Common myeloid progenitor, CD34-positive (primary cell): ENCODE measurements around the gene NFIB.

ENCODE experiments used
- CTCF ChIA-PET: fragments of 350-600 bp; sonication (Branson Sonifier 250); formaldehyde crosslinking; loops from one replicate; lab custom pipeline; 2021; ENCODE audit warnings: antibody characterized with exemption; lab: Charles Lee
- POLR2A ChIA-PET: fragments of 350-600 bp; sonication (Branson Sonifier 250); formaldehyde crosslinking; loops from one replicate; lab custom pipeline; 2021; ENCODE audit warnings: antibody characterized with exemption; lab: Charles Lee
- DNase-seq, 3 donors: peaks; one replicate each; pipeline versions ENCODE4 v3.0.0 to v3.0.0-alpha.2; 2013
- H3K27ac ChIP-seq, 2 experiments: 1 replicate in 1 of 2; 2 replicates in 1 of 2; pipeline ENCODE4 v1.7.0; 2013; ENCODE audit warnings: inconsistent platforms in 2 of 2, low read length in 2 of 2, mild to moderate bottlenecking in 2 of 2, low read depth in 1 of 2, moderate library complexity in 1 of 2; ENCODE audit not compliant: severe bottlenecking in 2 of 2, insufficient read depth in 1 of 2, poor library complexity in 1 of 2
- H3K27me3 ChIP-seq, 5 experiments: replicated peaks in 2 of 5; 1 replicate in 3 of 5; 2 replicates in 2 of 5; pipeline versions ENCODE4 v1.6.1 to v1.7.0; 2013; ENCODE audit warnings: low read length in 4 of 5, mild to moderate bottlenecking in 2 of 5, moderate library complexity in 2 of 5, inconsistent platforms in 1 of 5; ENCODE audit not compliant: insufficient read depth in 5 of 5, control insufficient read depth in 4 of 5
- H3K36me3 ChIP-seq, 4 experiments: 1 replicate in 2 of 4; 2 replicates in 2 of 4; pipeline versions ENCODE4 v1.6.1 to v1.7.0; 2013; ENCODE audit warnings: low read length in 3 of 4, control low read depth in 1 of 4, mild to moderate bottlenecking in 1 of 4; ENCODE audit not compliant: control insufficient read depth in 4 of 4, insufficient read depth in 4 of 4
- H3K4me1 ChIP-seq, 4 experiments: 1 replicate in 3 of 4; 2 replicates in 1 of 4; pipeline versions ENCODE4 v1.6.1 to v1.7.1; 2013; ENCODE audit warnings: low read length in 3 of 4, mild to moderate bottlenecking in 3 of 4, control low read depth in 1 of 4, inconsistent platforms in 1 of 4, moderate library complexity in 1 of 4; ENCODE audit not compliant: control insufficient read depth in 4 of 4, insufficient read depth in 4 of 4; ENCODE audit errors: control extremely low read depth in 1 of 4
- H3K4me3 ChIP-seq, 7 experiments: 1 replicate in 4 of 7; 2 replicates in 3 of 7; pipeline versions ENCODE4 v1.5.1 to v1.7.0; 2013; ENCODE audit warnings: mild to moderate bottlenecking in 7 of 7, low read length in 6 of 7, moderate library complexity in 6 of 7, inconsistent platforms in 2 of 7, low read depth in 2 of 7, control low read depth in 1 of 7; ENCODE audit not compliant: insufficient read depth in 4 of 7, control insufficient read depth in 1 of 7; ENCODE audit errors: extremely low read depth in 1 of 7
- H3K9me3 ChIP-seq, 5 experiments: 1 replicate in 4 of 5; 2 replicates in 1 of 5; pipeline versions ENCODE4 v1.6.1 to v1.7.1; 2013; ENCODE audit warnings: low read length in 4 of 5, mild to moderate bottlenecking in 2 of 5, inconsistent platforms in 1 of 5, low read depth in 1 of 5, moderate library complexity in 1 of 5; ENCODE audit not compliant: control insufficient read depth in 4 of 5, insufficient read depth in 2 of 5; ENCODE audit errors: control extremely low read depth in 1 of 5
- WGBS: methylation state at CpG from one replicate; pipeline ENCODE4 v1.1.5; 2013; ENCODE audit not compliant: insufficient coverage; 5-methylcytosine and 5-hydroxymethylcytosine counted together

The NFIB gene

GRCh38 chr9:14222149-14222835 is 91.6 kb downstream of the NFIB start:
- no CpG with 5 or more reads among the region's 1 CpG for WGBS
- Histone ChIP-seq H3K27me3 (no peaks in the 10 kb centered on the region), H3K27ac (no peak overlapping the region), H3K4me1 (no peaks in the 10 kb centered on the region), H3K9me3 (no peaks in the 10 kb centered on the region), H3K36me3 (no peaks in the 10 kb centered on the region), H3K4me3 (no peak overlapping the region)
- ChIA-PET CTCF (no interaction called here), POLR2A (no interaction called here)
- DNase-seq, result no peak

DNA sequence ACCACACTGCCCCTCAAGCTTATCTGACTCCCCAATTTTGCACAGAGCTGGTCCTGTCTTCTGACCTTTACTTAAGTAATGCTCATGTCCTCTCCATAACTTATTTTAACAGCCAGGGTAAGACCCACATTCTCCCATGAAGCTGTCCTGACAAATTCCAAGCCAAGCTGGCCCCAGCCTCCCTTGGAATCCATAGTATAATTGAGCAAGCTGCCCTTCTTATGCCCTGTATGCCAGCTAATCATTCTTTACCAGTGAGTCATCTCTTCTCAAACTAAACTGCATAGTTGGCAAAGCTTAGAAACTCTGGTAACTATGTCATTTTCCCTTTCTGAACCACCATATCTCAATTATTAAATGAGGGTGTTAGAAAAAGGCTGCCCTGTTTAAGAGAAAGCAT is 92.4 kb downstream of the NFIB start:
- no peaks in the 10 kb centered on the region for H3K4me1 ChIP-seq
- no peaks in the 10 kb centered on the region for H3K27me3 ChIP-seq
- no peak overlapping the region for H3K4me3 ChIP-seq
- no peaks in the 10 kb centered on the region for H3K9me3 ChIP-seq
- POLR2A ChIA-PET, result no interaction called here
- H3K36me3 ChIP-seq, result no peaks in the 10 kb centered on the region
- DNase-seq, result peak in 1 of 3 donors; percentile 13
- CTCF ChIA-PET, result no interaction called here
- no peak overlapping the region for H3K27ac ChIP-seq

DNA sequence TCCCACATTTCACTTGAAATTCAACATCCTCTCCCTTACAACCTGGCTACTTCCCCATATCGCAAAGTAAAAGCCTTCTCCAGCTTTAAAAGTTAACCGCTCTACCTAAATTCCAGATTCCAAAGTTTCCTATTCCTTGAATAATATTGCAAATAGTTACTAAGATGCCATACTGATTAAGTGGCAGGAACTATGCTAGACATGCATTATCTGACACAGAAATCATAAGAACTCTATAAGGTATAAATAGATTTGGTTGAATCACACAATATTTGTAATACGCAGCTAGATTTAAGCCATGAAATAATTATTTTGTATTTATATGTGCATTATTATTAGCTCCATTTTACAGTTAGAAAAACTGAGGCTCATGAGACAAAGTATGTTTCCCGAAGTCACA is 92.8 kb downstream of the NFIB start:
- DNase-seq, result no peak
- POLR2A ChIA-PET, result no interaction called here
- Histone ChIP-seq H3K27ac (no peak overlapping the region), H3K36me3 (no peaks in the 10 kb centered on the region), H3K9me3 (no peaks in the 10 kb centered on the region), H3K4me1 (no peaks in the 10 kb centered on the region), H3K27me3 (no peaks in the 10 kb centered on the region), H3K4me3 (no peak overlapping the region)
- CTCF ChIA-PET, result no interaction called here
- 100% methylated on average over 2 of the region's 4 CpGs for WGBS

GRCh38 chr9:14220256-14220655 is 93.7 kb downstream of the NFIB start:
- Histone ChIP-seq H3K27me3 (no peaks in the 10 kb centered on the region), H3K4me1 (no peaks in the 10 kb centered on the region), H3K9me3 (no peaks in the 10 kb centered on the region), H3K4me3 (no peak overlapping the region), H3K36me3 (no peaks in the 10 kb centered on the region), H3K27ac (no peak overlapping the region)
- ChIA-PET CTCF (no interaction called here), POLR2A (no interaction called here)
- no peak for DNase-seq
- WGBS, result 93% methylated on average over 3 of the region's 3 CpGs

GRCh38 chr9:14219850-14220249 is 94.1 kb downstream of the NFIB start:
- 100% methylated on average over 3 of the region's 4 CpGs for WGBS
- Histone ChIP-seq H3K9me3 (no peaks in the 10 kb centered on the region), H3K4me3 (no peak overlapping the region), H3K27me3 (no peaks in the 10 kb centered on the region), H3K27ac (no peak overlapping the region), H3K4me1 (peaks cover 0 to under 1% (median 0%) of the 10 kb centered on the region in 4 experiments), H3K36me3 (no peaks in the 10 kb centered on the region)
- ChIA-PET POLR2A (no interaction called here), CTCF (no interaction called here)
- DNase-seq, result no peak

DNA sequence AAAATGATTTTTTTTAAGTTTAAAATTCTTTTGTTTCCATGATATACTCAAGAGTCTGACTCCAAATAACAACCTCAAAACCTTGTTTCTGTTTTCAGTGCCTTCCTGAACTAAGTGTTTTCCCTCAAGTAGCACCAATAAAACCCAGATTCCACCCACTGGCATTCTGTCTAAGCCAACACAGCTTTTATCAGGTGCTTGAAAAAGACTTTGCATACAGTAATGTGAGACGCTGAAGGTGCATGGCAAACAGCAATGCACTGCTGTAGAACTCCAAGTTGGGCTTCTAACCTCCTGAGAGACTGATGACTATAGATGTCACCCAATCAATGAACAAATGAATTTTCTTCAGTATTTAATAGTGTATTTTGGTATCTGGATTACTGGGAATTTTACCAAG is 95.7 kb downstream of the NFIB start:
- 100% methylated on average over 1 of the region's 1 CpG for WGBS
- Histone ChIP-seq H3K4me1 (peaks cover 1 to 16% (median 6%) of the 10 kb centered on the region in 4 experiments), H3K9me3 (no peaks in the 10 kb centered on the region), H3K27me3 (no peaks in the 10 kb centered on the region), H3K4me3 (no peak overlapping the region), H3K36me3 (no peaks in the 10 kb centered on the region), H3K27ac (no peak overlapping the region)
- ChIA-PET CTCF (interaction anchor here (0.6 kb wide), 1 partner anchor 138 kb away, joined by 3 read pairs; no protein-coding TSS in a partner anchor), POLR2A (no interaction called here)
- DNase-seq, result no peak

DNA sequence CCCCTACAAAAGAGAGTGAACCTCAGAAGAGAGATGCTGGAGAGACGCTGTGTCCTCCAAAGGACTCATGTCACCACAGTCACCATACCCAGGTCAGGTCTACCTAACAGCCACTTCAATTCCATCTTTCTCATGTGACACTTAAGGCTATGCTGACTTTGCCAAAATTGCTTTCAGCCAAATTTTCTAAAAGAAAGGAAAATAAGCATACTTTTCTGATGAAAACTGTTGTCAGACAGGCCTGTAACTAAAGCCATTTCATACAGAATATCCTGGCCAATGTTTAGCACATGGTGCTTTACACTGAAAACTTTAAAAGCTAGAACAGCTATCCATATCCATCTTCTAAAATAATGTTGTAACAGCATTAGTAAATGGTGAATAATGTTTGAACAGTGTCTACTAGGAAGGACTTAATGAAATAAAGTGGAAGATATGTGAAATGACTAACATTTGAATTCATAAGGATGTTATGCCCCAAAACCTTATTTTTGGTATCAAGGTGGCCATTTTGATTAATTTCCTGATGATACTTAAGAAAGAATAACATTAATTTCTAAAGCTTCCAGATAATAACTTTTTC is 97.2 kb downstream of the NFIB start:
- no peak overlapping the region for H3K27ac ChIP-seq
- H3K36me3 ChIP-seq, result no peaks in the 10 kb centered on the region
- CTCF ChIA-PET, result no interaction called here
- WGBS, result no CpG with 5 or more reads among the region's 1 CpG
- H3K27me3 ChIP-seq, result no peaks in the 10 kb centered on the region
- POLR2A ChIA-PET, result no interaction called here
- H3K4me3 ChIP-seq, result no peak overlapping the region
- DNase-seq, result no peak
- no peaks in the 10 kb centered on the region for H3K9me3 ChIP-seq
- peaks cover 1 to 18% (median 8%) of the 10 kb centered on the region in 4 experiments for H3K4me1 ChIP-seq
